ENCODE results near the gene DDAH2.

DNA sequence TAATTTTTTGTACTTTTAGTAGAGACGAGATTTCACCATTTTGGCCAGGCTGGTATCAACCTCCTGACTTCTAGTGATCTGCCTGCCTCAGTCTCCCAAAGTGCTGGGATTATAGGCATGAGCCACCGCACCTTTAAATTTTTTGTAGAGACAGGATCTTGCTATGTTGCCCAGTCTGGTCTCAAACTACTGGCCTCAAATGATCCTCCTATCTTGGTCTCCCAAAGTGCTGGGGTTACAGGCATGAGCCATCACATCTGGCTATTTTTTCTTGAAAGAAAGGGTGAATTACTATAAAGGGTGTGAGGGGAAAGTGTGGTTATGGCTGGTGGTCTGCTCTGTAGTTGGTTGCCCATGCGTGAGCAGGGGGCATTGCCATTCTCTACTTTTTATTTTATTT, 20.9 kb downstream of the DDAH2 start:
- TF ChIP-seq, protein P1, sequence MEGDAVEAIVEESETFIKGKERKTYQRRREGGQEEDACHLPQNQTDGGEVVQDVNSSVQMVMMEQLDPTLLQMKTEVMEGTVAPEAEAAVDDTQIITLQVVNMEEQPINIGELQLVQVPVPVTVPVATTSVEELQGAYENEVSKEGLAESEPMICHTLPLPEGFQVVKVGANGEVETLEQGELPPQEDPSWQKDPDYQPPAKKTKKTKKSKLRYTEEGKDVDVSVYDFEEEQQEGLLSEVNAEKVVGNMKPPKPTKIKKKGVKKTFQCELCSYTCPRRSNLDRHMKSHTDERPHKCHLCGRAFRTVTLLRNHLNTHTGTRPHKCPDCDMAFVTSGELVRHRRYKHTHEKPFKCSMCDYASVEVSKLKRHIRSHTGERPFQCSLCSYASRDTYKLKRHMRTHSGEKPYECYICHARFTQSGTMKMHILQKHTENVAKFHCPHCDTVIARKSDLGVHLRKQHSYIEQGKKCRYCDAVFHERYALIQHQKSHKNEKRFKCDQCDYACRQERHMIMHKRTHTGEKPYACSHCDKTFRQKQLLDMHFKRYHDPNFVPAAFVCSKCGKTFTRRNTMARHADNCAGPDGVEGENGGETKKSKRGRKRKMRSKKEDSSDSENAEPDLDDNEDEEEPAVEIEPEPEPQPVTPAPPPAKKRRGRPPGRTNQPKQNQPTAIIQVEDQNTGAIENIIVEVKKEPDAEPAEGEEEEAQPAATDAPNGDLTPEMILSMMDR (IDR thresholded peaks at IDR 0.05 in 4 of 5, conservative IDR thresholded peaks at IDR 0.05 in 1 of 5) = no peak
- no peak for TF ChIP-seq POLR2A (IDR thresholded peaks at IDR 0.05)
